HG03097 (cell line): ENCODE measurements around the gene HNRNPUL2.
"Not testable (repeated sequence)": the region's sequence is repeated elsewhere in the genome, so short reads cannot be mapped to it uniquely, and the experiment has no call there.

ENCODE experiments used
- ATAC-seq: cut with Tn5 transposase; IDR thresholded peaks from one replicate; pipeline ENCODE4 v1.9.1; 2021; ENCODE audit not compliant: unreplicated experiment, low FRiP score

Gene HNRNPUL2

DNA sequence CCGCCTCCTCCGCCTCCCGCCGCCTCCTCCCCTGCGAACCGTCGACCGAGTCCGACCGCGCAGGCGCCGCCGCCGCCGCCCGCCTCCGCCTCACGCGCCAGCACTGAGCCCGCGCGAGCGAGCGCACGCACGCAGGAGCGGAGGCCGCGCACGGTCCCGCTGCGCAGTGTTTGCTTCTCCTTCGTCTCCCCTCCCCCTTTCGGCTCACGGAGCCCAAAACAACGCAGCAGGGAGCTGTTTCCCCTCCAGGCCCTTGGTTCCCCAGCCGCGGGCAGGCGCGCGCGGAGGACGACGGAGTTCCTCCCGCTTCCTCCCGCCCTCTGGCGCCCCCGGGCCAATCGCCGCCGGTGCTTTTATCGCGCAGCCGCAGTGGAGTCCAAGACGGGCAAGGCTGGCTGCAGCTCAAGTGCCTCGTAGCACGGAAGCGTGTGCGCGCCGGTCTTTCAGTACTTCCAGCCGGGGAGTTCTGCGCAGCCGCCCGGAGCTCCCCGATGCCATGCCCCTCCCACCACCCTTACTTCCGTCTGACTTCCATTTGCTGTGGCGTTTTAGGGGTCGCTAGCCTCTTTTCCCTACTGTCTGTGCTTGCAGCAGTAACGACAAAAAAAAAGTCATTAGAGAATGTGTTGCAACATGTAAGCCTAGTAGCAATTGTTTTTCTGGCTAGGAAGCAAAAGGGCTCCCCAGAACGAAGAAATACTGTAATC, at the start of gene HNRNPUL2:
Gene HNRNPUL2, minus strand, starts transcription at position 293 of the 707 bp plus-strand sequence. CDS start 301 bp downstream, outside the sequence.
- peak; percentile 63 for ATAC-seq

GRCh38 chr11:62775646-62776045, 48.4 kb upstream of the HNRNPUL2 start:
- no peak for ATAC-seq

- no peak for ATAC-seq
Observed at GRCh38 chr11:62774407-62774806, 47.1 kb upstream of the HNRNPUL2 start.

GRCh38 chr11:62771144-62772021, 44.1 kb upstream of the HNRNPUL2 start, which contains the start of gene TAF6L:
TAF6L (plus strand) TSS chr11:62771396; CDS start chr11:62775784, 4,388 bp downstream.
- ATAC-seq: peak; percentile 69

- peak; percentile 12 for ATAC-seq
Observed at GRCh38 chr11:62770778-62771143, 43.5 kb upstream of the HNRNPUL2 start.

DNA sequence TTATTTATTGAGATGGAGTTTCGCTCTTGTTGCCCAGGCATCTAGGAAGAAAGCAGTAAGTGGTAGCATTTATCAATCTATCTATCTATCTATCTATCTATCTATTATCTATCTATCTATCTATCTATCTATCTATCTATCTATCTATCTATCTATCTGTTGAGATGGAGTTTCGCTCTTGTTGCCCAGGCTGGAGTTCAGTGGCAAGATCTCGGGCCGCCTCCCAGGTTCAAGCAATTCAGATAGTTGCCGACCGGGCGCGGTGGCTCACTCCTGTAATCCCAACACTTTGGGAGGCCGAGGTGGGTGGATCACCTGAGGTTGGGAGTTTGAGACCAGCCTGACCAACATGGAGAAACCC, 33.6 kb upstream of the HNRNPUL2 start:
- ATAC-seq: not testable (repeated sequence)

- ATAC-seq: no peak
Observed at GRCh38 chr11:62757846-62758788, 30.9 kb upstream of the HNRNPUL2 start.

- ATAC-seq: no peak
Observed at GRCh38 chr11:62755086-62755615, 27.9 kb upstream of the HNRNPUL2 start.

DNA sequence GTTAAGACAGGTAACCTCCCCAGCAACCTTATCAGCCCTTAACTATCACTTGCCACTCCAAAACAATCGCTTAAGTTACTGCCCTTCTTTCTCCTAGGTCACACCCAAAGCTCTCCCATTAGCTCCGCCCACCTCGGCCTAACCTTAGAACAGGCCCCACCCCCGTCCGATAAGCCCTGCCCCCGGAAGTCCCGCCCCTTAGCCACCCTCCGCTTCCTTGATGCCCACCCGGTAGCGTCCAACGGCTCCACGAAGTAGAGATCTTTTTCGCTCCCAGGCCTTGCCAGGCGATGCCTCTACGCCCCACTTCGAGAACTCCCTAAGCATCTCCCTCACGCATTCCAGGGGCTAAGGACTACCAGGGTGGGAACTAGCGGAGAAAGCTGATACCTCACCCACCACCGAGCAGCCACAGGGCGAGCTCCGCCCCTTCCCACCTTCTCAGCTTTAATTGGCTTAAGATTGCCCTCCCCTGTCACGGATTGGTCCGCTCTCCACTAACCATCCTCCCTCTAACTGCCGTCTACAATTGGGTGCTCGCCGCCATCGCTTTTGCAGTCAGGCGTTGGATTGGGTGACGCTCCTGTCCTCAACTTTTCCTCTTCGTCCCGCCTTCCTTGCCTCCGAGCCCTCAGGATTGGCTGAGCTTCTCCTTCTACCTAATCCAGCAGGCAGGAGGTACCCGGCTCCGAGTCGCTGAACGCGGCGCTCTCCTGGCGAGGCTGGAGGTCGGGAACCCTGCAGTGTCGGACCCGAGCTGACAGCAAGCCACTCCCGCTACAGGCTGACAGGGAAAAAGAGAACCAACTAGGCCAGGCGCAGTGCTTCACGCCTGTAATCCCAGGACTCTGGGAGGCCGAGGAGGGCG, 26.7 kb upstream of the HNRNPUL2 start, which contains the start of gene ZBTB3:
Gene ZBTB3, minus strand, starts transcription at position 425 of the 868 bp plus-strand sequence. CDS start 496 bp downstream, outside the sequence.
- ATAC-seq: peak; percentile 93

GRCh38 chr11:62752994-62753735, 25.9 kb upstream of the HNRNPUL2 start:
- ATAC-seq: peak; percentile 1

- no peak for ATAC-seq
Observed at GRCh38 chr11:62752177-62752785, 25.0 kb upstream of the HNRNPUL2 start.

DNA sequence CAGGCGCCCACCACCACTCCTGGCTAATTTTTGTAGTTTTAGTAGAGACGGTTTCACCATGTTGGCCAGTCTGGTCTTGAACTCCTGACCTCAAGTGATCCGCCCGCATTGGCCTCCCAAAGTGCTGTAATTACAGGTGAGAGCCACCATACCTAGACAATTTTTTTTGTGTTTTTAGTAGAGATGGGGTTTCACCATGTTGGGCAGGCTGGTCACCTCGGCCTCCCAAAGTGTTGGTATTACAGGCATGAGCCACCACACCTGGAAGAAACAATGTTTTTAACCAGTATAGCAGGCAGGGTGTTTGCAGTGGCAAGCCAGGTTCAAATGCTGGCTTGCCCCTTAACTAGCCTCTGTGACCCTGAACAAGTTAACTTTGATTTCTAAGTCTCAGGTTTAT, 22.7 kb upstream of the HNRNPUL2 start:
- ATAC-seq: not testable (repeated sequence)

DNA sequence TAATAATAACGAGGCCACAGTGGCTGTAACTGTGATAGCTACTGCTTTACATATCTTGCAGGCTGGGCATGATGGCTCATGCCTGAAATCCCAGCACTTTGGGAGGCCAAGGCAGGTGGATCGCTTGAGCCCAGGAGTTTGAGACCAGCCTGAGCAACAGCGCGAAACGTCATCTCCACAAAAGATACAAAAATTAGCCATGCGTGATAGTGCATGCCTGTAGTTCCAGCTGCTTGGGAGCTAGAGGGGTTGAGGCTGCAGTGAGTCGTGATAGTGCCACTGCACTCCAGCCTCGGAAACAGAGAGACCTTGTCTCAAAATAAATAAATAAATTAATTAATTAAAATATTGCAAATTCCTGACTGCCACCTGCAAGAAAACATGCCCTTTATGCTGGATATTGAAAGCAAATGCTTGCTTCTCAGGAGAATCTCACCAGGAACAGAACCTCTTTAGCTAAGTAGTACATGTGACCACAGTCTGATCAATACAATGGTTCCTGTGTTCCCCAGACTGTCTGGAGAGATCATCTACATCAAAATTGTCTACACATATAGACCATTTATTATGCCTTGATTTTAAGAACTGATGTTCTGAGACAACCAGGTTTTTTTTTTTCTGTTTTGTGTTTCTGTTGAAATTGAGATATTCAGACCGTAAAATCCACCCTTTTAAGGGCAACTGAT, 20.4 kb upstream of the HNRNPUL2 start:
- no peak for ATAC-seq

GRCh38 chr11:62737196-62737595, 9.9 kb upstream of the HNRNPUL2 start:
- no peak for ATAC-seq

GRCh38 chr11:62732830-62733229, 5.6 kb upstream of the HNRNPUL2 start:
- ATAC-seq: no peak

DNA sequence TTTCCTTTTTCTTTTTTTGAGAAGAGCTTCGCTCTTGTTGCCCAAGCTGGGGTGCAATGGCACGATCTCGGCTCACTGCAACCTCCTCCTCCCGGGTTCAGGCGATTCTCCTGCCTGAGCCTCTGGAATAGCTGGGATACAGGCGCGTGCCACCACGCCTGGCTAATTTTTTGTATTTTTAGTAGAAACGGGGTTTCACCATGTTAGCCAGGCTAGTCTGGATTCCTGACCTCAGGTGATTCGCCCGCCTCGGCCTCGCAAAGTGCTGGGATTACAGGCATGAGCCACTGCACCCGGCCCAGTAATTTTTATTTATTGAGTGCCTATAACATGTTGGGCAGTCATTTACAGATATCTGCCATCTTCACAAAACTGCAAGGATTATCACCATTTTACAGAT, 2.8 kb upstream of the HNRNPUL2 start:
- not testable (repeated sequence) for ATAC-seq

- peak; percentile 22 for ATAC-seq
Observed at GRCh38 chr11:62728171-62728988, 1.1 kb upstream of the HNRNPUL2 start, which contains the start of gene TTC9C. TTC9C (plus strand) TSS chr11:62728486; CDS start chr11:62728849, 363 bp downstream.
